HG02623 (cell line): ENCODE data around the gene TLR4.

Source experiments
- ATAC-seq: cut with Tn5 transposase; IDR thresholded peaks from one replicate; pipeline ENCODE4 v1.9.1; 2021; ENCODE audit warnings: moderate library complexity; ENCODE audit not compliant: unreplicated experiment

Gene TLR4

DNA sequence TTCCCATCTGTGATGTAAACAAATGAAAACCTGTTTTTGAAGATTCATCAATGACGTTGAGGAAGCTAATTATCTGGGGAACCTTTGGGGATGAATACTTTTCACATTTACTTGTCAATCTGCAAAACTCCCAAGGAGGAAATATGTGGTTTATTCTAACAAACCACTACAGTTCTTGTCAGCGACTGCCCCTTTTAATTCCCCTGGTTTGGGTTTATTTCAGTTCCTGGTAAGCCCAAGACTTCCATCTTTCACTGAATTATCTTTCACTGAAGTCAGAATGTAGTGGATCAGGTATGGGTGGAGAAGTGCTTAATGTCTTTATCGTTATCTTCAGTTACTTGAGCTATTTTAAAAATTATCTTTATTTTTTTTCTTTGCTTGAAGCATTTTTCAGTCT lies 40.2 kb downstream of the TLR4 start:
- ATAC-seq = no peak

DNA sequence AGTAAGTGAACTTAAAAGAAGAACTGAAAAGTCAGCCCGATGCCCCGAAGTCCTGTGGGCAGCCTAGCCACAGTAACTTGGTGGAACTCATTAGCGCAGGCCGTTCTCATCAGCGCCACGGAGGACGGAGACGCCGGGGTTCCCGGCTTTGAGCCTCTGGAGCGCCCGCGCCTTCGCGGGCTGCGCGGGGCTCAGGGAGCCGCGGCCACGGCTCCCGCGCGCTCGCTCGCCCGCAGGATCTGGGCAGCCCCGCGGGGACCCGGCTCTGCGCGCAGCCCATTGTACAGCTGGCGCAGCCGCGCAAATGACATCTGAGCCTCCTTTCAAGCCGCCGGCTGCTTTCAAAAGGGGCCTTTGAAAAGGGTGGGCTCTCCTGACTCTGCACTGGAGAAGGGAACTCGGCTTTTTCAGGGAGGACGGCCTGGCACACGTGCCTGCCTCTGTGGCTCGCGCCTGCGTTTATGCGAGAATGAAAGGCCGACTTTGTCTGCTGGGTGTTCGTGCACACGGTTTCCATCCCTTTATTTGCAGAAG lies 40.7 kb downstream of the TLR4 start:
- ATAC-seq = no peak

DNA sequence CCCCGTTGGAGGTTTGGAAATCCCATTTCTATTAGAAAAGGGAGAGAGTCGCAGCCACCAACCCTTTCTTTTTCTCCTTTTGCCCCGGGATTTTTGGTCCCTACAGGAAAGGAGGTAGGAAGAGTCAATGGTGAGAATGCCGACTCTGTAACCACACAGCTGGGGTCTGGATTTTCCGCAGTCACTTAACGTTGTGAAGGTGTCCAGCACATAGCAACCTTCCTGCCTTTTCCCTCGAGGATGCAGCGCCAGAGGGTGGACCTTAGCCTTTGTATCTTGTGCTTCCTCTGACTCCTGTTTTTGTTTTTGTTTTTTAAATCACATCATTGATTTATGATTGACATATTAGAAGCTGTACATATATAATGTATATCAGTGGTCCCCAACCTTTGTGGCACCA lies 41.4 kb downstream of the TLR4 start:
- ATAC-seq = no peak

DNA sequence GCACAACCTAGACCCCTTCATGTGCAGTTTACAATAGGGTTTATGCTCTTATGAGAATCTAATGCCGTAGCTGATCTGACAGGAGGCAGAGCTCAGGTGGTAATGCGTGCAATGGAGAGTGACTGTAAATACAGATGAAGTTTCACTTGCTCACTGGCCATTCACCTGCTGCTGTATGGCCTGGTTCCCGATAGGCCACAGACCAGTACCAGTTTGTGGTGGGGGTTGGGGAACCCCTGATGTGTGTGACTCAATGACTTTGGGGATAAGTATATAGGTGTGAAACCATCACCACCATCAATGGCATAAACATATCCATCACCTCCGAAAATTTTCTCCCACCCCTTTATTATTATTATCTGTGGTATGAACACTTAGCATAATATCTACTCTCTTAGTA lies 42.1 kb downstream of the TLR4 start:
- no peak for ATAC-seq

DNA sequence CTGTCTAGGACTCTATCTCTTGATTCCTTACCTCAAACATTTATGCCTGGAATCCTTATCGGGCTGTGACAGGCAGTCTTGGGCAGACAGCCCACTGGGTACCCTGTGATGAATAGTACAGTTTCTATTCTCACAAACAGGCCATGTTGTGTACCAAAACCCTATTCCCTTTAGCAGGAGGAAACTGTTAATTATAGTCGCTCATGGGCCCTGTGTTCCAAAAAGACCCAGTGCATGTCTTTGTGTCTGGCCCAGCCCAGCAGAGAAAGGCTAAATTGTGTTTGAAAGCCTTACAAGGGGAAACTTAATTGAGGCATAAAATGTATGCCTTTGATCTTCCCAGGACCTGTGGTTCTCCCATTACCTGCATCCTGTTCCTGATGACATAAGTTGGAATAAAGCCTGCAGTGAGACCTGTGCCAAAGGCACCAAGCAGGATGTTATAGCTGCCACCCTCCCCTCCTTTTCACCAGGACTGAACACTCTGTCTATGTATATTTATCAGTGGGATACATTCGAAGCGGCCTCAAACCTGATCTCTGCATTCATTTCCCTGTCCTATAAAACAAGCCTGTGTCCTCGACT lies 43.3 kb downstream of the TLR4 start:
- ATAC-seq = no peak

DNA sequence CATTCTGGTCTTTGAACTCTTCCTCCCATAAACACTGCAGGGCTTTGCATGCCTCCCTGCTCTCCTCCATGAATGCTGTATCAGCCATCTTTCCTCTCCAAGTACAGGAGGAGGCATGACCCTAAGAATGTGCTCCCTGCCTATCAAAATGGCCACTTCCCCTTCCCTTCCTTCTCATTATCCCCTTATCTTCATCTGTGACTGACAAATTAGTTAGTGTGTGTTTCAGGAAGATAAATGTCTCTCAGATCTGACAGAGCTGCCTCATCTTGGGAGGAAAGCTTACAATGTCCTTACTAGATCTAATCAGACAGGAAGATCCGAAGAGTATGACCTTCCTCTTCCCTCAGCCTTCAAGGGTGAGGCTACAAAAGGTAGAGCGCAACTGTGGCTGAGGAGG lies 46.2 kb downstream of the TLR4 start:
- ATAC-seq = no peak

DNA sequence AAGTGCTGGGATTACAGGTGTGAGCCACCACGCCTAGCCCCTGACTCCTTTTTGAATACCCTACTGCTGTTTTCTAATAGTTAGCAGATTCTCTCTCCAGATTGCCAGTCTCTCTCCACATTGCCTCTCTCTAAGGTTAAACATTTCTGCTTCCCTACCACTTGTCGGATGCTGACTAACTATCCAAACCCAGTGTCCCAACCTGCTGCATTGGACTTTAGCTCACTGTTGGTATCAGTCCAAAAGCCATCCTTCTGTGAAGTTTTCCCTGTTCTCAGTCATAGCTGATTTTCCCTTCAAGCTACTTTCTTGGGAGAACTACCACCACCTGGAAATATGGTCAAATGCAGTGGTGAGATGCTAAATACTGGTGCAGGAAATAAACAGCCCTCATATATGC lies 48.7 kb downstream of the TLR4 start:
- ATAC-seq = no peak

DNA sequence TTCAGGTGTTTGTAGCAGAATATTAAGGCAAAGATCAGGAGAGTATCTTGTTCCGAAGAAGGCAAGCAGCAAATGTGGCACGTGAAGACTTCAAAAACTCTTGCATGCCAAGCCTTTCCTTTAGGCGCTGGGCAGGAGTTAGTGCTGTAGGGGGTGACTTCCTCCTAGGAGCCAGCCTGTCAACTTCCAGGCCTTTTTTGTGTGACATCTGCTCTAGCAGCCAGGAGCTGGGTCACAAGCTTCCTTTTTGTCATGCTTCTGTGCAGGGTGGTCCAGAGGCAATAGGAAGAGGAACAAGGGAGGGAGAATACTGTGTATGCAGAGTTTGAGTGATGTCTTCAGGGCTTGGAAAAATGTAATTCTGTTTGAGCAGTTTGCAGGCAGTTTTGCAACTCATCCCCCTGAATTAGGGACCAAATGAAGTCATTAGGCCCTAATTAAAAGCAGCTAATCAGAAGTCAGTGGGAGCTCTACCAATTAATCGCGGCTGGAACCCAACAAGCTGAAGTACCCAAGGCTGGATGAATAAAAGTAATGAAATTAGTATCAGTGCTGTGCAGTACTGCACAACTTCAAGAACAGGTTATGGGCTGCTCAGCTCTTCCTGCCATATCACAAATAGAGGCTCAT lies 53.5 kb downstream of the TLR4 start:
- no peak for ATAC-seq

DNA sequence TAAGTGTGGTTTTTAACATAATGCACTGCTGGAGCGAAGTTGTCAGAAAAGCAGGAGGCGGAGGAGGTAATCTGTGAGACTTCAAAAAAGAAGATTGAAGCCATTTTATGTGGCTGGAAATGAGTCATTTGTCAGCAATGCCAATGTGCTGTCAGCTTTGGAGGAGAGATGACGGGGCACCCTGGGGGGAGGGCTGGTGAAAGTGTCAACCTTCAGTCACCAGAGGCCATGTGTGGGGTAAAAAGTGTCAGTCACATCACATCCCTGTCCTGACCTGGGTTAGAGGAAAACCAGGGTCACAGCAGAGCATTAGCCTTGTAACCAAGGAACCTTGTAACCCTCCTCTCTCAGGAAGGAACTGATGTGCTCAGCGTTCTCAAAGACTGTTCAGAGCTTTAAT lies 59.1 kb downstream of the TLR4 start:
- no peak for ATAC-seq

DNA sequence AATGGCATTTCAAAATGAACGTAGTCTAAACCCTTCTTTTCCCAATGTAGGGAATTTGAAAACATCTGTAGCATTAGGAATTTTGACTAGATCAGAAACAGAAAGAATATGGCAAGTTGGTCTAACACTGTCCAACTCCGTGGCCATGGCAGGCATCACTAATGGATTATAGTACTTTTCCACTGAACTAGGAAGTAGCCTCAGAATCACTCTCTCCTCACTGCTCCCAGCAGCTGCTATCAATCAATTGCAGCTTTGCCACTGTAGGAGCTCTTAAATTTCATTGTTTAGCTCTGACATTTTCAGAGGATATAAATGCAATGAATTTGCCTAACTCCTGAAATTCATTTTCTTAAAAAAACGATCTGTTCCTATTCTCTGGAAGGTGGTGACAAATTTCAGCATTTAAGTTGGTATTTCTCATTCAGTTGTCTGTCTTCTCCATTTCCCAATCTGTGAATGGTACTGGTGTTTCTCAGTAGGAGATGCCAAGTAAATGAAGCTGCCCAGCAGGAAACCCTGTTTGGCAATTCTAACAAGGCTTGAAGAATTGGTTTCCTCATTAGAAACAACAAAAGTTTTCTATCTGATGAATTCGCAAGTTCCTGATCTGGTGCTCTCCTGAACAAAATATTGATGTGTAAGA lies 64.7 kb downstream of the TLR4 start:
- ATAC-seq = no peak

DNA sequence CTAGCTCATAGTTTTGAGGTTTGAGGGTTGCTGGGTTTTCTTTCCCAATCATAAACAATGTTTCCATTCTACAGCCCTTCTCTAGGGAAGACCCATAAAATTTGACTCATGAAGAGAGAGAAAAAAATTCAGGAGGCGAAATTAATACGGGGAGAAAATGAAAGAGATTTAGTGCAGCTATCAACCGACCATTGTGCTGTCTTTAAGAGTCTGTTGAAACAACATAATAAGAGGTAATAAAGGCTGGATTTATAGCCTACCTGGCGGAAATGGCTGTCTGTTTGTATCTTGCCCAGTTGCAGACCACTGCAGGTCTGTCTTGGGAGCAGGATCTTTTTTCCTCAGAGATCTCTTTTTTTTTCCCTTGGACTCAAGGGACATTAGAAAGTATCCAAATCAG lies 66.9 kb downstream of the TLR4 start:
- ATAC-seq = no peak

DNA sequence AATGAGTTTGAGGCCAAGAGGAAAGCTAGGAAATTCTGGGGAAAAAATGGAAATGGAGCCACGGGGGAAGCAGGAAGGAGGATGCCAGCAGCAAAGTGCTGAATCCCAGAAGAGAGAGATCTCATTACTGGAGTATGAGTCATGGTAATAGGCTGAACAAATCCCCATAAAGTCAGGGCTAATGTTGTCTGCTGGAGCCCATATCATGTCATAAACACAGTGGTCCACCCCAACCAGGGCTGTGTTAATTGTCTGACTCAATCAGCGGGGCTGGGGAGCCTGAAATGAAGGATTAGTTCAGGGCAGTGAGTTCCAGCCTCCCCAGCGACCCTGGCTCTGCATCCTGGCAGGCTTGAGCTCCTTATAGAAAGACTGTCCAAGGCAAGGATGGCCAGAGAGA lies 68.8 kb downstream of the TLR4 start:
- no peak for ATAC-seq
